ENCODE results near the gene ARRDC4. TPM values are rescaled to one million over a fixed set of nuclear protein-coding genes. Genes with fewer than 3 reads are reported as not detected.

Gene ARRDC4
- polyA plus RNA-seq, 1 of the 3 experiments (the other 2 are of a cell fraction) = 2.3 TPM

DNA sequence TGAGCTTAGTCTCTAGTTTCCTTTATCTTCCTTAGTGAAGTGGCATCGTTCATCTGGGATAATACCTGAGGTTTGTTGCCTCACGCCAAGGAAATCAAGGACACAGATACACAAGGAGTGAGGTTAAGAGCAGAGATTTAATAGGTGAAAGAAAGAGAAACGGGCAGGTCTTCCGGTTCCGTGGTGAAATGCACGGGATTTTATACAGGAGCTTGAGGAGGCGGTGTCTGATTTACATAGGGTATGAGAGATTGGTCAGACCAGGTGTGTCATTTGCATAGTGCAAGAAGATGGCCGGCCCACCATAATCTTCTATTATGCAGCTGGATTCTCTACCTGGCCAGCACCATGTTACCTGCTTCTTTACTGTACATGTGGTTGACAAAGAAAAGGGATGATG, 17.2 kb downstream of the ARRDC4 start (continued):
- TF ChIP-seq NFIC (IDR thresholded peaks at IDR 0.05; ENCODE audit: borderline replicate concordance) (no peak), FOXM1 (IDR thresholded peaks at IDR 0.05; ENCODE audit: low read depth) (no peak)

GRCh38 chr15:97978401-97979139, 18.1 kb downstream of the ARRDC4 start:
- no peak overlapping the region for H3K4me3 ChIP-seq (ENCODE audit: low read depth in 2 of 2, low read length in 1 of 2)
- H3K79me2 ChIP-seq (ENCODE audit: insufficient read depth) = no peaks in the 10 kb centered on the region
- WGBS (ENCODE audit: low lambda C conversion rate) = 58% methylated on average over 4 of the region's 4 CpGs
- ChIA-PET CTCF (interaction anchor here (0.5 to 1.0 kb wide), 3 partner anchors 9 to 172 kb away, joined by 3 read pairs; no protein-coding TSS in a partner anchor), POLR2A (no interaction called here)
- no peaks in the 10 kb centered on the region for H3K9me2 ChIP-seq
- H3F3A ChIP-seq (replicated peaks; ENCODE audit: insufficient read depth) = no peaks in the 10 kb centered on the region
- no peaks in the 10 kb centered on the region for H3K27me3 ChIP-seq (ENCODE audit: insufficient read depth)
- no peak overlapping the region for H2AFZ ChIP-seq (ENCODE audit: low read depth)
- H3K9me3 ChIP-seq = no peaks in the 10 kb centered on the region
- H3K9ac ChIP-seq = no peak overlapping the region
- H3K4me2 ChIP-seq = no peak overlapping the region
- peaks cover 0 to 7% of the 10 kb centered on the region in 2 experiments for H3K36me3 ChIP-seq (replicated peaks in 1 of 2; ENCODE audit: control insufficient read depth in 1 of 2, insufficient read depth in 2 of 2, low read length in 1 of 2)
- no peaks in the 10 kb centered on the region; a peak in 1 of 4 replicates for H3K4me1 ChIP-seq (ENCODE audit: control insufficient read depth in 1 of 2, insufficient read depth in 2 of 2, low read depth in 1 of 2, low read length in 1 of 2)
- H4K20me1 ChIP-seq (ENCODE audit: insufficient read depth) = no peaks in the 10 kb centered on the region
- no peak for DNase-seq
- H3K27ac ChIP-seq (ENCODE audit: low read depth in 2 of 2, low read length in 1 of 2) = no peak overlapping the region
- TF ChIP-seq PBX3 (IDR thresholded peaks at IDR 0.05) = no peak
- no peak for TF ChIP-seq YY1 (IDR thresholded peaks at IDR 0.05; ENCODE audit: low read depth)
- no peak for TF ChIP-seq CHD2 (IDR thresholded peaks at IDR 0.05; ENCODE audit: low read length, partially characterized antibody)
- TF ChIP-seq ELF1 (IDR thresholded peaks at IDR 0.05) = no peak
- TF ChIP-seq, protein P1, sequence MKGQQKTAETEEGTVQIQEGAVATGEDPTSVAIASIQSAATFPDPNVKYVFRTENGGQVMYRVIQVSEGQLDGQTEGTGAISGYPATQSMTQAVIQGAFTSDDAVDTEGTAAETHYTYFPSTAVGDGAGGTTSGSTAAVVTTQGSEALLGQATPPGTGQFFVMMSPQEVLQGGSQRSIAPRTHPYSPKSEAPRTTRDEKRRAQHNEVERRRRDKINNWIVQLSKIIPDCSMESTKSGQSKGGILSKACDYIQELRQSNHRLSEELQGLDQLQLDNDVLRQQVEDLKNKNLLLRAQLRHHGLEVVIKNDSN (IDR thresholded peaks at IDR 0.05; ENCODE audit: borderline replicate concordance, low read depth) = no peak
- no peak for TF ChIP-seq TAF1 (IDR thresholded peaks at IDR 0.05; ENCODE audit: borderline replicate concordance, low read depth, low read length)

- no peak overlapping the region for H3K4me2 ChIP-seq
- H3K4me1 ChIP-seq (ENCODE audit: control insufficient read depth in 1 of 2, insufficient read depth in 2 of 2, low read depth in 1 of 2, low read length in 1 of 2) = no peaks in the 10 kb centered on the region; a peak in 1 of 4 replicates
- ChIA-PET CTCF (interaction anchor here (1.0 kb wide), 1 partner anchor 9 kb away, joined by 3 read pairs; no protein-coding TSS in a partner anchor), POLR2A (no interaction called here)
- H2AFZ ChIP-seq (ENCODE audit: low read depth) = no peak overlapping the region
- no peaks in the 10 kb centered on the region for H3F3A ChIP-seq (replicated peaks; ENCODE audit: insufficient read depth)
- H3K79me2 ChIP-seq (ENCODE audit: insufficient read depth) = no peaks in the 10 kb centered on the region
- no peaks in the 10 kb centered on the region for H4K20me1 ChIP-seq (ENCODE audit: insufficient read depth)
- no peak overlapping the region for H3K9ac ChIP-seq
- H3K27ac ChIP-seq (ENCODE audit: low read depth in 2 of 2, low read length in 1 of 2) = no peak overlapping the region
- no peaks in the 10 kb centered on the region for H3K9me3 ChIP-seq
- DNase-seq = no peak
- H3K36me3 ChIP-seq (replicated peaks in 1 of 2; ENCODE audit: control insufficient read depth in 1 of 2, insufficient read depth in 2 of 2, low read length in 1 of 2) = peaks cover 0 to 3% of the 10 kb centered on the region in 2 experiments
- WGBS (ENCODE audit: low lambda C conversion rate) = 31% methylated on average over 2 of the region's 2 CpGs
- H3K4me3 ChIP-seq (ENCODE audit: low read depth in 2 of 2, low read length in 1 of 2) = no peak overlapping the region
- TF ChIP-seq SIN3A (IDR thresholded peaks at IDR 0.05; ENCODE audit: borderline replicate concordance, low read depth, low read length) (no peak), IRF3 (IDR thresholded peaks at IDR 0.05; ENCODE audit: low read depth, low read length) (no peak), MXI1 (IDR thresholded peaks at IDR 0.05; ENCODE audit: low read depth, low read length) (no peak), TAF1 (IDR thresholded peaks at IDR 0.05; ENCODE audit: borderline replicate concordance, low read depth, low read length) (no peak), POLR2AphosphoS5 (IDR thresholded peaks at IDR 0.05; ENCODE audit: low read depth, low read length) (no peak), GATA2 (CRISPR knock-in tag; IDR thresholded peaks at IDR 0.05) (no peak)
- no peaks in the 10 kb centered on the region for H3K9me2 ChIP-seq
- H3K27me3 ChIP-seq (ENCODE audit: insufficient read depth) = no peaks in the 10 kb centered on the region
Measured at GRCh38 chr15:97979140-97979520, 18.6 kb downstream of the ARRDC4 start.
